Measurements from ENCODE around the gene CMSS1. TPM values are rescaled to one million over a fixed set of nuclear protein-coding genes. Genes with fewer than 3 reads are reported as not detected.

The CMSS1 gene
- total and polyA plus RNA-seq, 12 donors, result 16.2 to 75.6 (median 33.0) TPM

- TF ChIP-seq CTCF (IDR thresholded peaks at IDR 0.05) (no peak), POLR2A (IDR thresholded peaks at IDR 0.05) (no peak)
- no peak for DNase-seq
- H3K4me1 ChIP-seq (replicated peaks in 1 of 2), result peaks cover 6 to 26% of the 10 kb centered on the region in 2 donors
- H3K27ac ChIP-seq, result no peak overlapping the region
- no peaks in the 10 kb centered on the region for H3K36me3 ChIP-seq (replicated peaks in 1 of 2)
- intact Hi-C loops (cut with DNase I), result no loop called here
- no peak overlapping the region for H3K4me3 ChIP-seq
- H3K27me3 ChIP-seq, result no peaks in the 10 kb centered on the region
- WGBS, 4 donors, result 48 to 67% (median 58%) methylated on average over 2 of the region's 2 CpGs
- no peaks in the 10 kb centered on the region for H3K9me3 ChIP-seq (replicated peaks in 1 of 3)
Measured at GRCh38 chr3:99862208-99862607, 44.5 kb downstream of the CMSS1 start.

GRCh38 chr3:99863002-99863401 lies 45.3 kb downstream of the CMSS1 start:
- H3K27me3 ChIP-seq, result no peaks in the 10 kb centered on the region
- H3K4me1 ChIP-seq (replicated peaks in 1 of 2), result peaks cover 6 to 34% of the 10 kb centered on the region in 2 donors
- 75 to 92% (median 87%) methylated on average over 4 to 6 of the region's 6 CpGs for WGBS, 4 donors
- H3K9me3 ChIP-seq (replicated peaks in 1 of 3), result no peaks in the 10 kb centered on the region
- TF ChIP-seq CTCF (IDR thresholded peaks at IDR 0.05), result no peak
- TF ChIP-seq POLR2A (IDR thresholded peaks at IDR 0.05), result no peak
- DNase-seq, result no peak
- H3K36me3 ChIP-seq (replicated peaks in 1 of 2), result no peaks in the 10 kb centered on the region
- H3K4me3 ChIP-seq, result no peak overlapping the region
- intact Hi-C loops (cut with DNase I), result no loop called here
- H3K27ac ChIP-seq, result no peak overlapping the region

DNA sequence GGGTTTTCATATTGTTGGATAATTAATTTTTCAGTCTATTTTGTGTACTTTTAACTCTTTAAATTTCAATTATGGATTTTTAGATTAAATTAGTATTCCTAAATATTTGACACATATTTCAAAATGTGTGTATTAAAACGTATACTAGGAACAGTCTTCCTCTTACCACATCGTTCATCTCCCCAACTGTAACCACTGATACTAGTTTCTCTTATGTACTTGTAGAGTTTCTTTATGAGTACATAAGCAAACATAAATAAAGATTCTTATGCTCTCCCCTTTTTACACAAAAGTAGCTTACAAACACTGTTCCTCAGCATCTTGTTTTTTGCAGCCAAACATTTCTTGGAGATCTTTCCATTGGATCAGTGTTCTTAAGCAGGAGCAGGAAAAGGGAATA lies 45.9 kb downstream of the CMSS1 start:
- no peak for DNase-seq
- no peak for TF ChIP-seq POLR2A (IDR thresholded peaks at IDR 0.05)
- TF ChIP-seq CTCF (IDR thresholded peaks at IDR 0.05), result no peak
- no peak overlapping the region for H3K27ac ChIP-seq
- intact Hi-C loops (cut with DNase I), result no loop called here
- peaks cover 6 to 40% of the 10 kb centered on the region in 2 donors for H3K4me1 ChIP-seq (replicated peaks in 1 of 2)
- 82 to 89% (median 88%) methylated on average over 2 of the region's 2 CpGs for WGBS, 4 donors
- no peak overlapping the region for H3K4me3 ChIP-seq
- no peaks in the 10 kb centered on the region for H3K27me3 ChIP-seq
- H3K36me3 ChIP-seq (replicated peaks in 1 of 2), result no peaks in the 10 kb centered on the region
- H3K9me3 ChIP-seq (replicated peaks in 1 of 3), result no peaks in the 10 kb centered on the region

GRCh38 chr3:99864289-99864688 lies 46.6 kb downstream of the CMSS1 start:
- Histone ChIP-seq H3K36me3 (replicated peaks in 1 of 2) (no peaks in the 10 kb centered on the region), H3K4me1 (replicated peaks in 1 of 2) (peaks cover 6 to 46% of the 10 kb centered on the region in 2 donors)

More at GRCh38 chr3:99864289-99864688, 46.6 kb downstream of the CMSS1 start:
- intact Hi-C loops (cut with DNase I), result no loop called here
- TF ChIP-seq POLR2A (IDR thresholded peaks at IDR 0.05) (no peak), CTCF (IDR thresholded peaks at IDR 0.05) (no peak)
- no peak for DNase-seq
- Histone ChIP-seq H3K4me3 (no peak overlapping the region), H3K27me3 (no peaks in the 10 kb centered on the region), H3K9me3 (replicated peaks in 1 of 3) (no peaks in the 10 kb centered on the region), H3K27ac (no peak overlapping the region)
- 96 to 100% (median 98%) methylated on average over 2 of the region's 2 CpGs for WGBS, 4 donors

Data from adrenal gland (tissue), 12 donors.